ENCODE measurements around the gene CWC22.

- TF ChIP-seq CTCF (conservative IDR thresholded peaks at IDR 0.05 in 1 of 2, IDR thresholded peaks at IDR 0.05 in 1 of 2; ENCODE audit: extremely low read depth in 1 of 2, insufficient read depth in 1 of 2, low read depth in 1 of 2, low read length in 2 of 2) (no peak), EZH2 (IDR thresholded peaks at IDR 0.05; ENCODE audit: borderline replicate concordance, low read length) (no peak)
Observed at GRCh38 chr2:179953359-179953758, 53.7 kb downstream of the CWC22 start.
